Heart right ventricle (tissue), 16 donors: ENCODE measurements around the gene PRR29. TPM values are rescaled to one million over a fixed set of nuclear protein-coding genes. Genes with fewer than 3 reads are reported as not detected.
"Not testable (repeated sequence)": the region's sequence is repeated elsewhere in the genome, so short reads cannot be mapped to it uniquely, and the experiment has no call there.

Experiments used
- ATAC-seq, 8 donors: fragments of 200-7000 bp; cut with Tn5 transposase; one replicate each; pipeline ENCODE4 v1.9.1; 2020; ENCODE audit warnings: mild to moderate bottlenecking in 8 of 8, moderate library complexity in 8 of 8, moderate number of reproducible peaks in 1 of 8
- DNase-seq, 2 donors: peaks; one replicate each; pipeline ENCODE4 v3.0.0-alpha.2; 2020
- H3K27ac ChIP-seq, 10 donors: fragments of 200-600 bp; sonication (generic) in 2 of 10; one replicate each; pipeline versions ENCODE4 v1.5.0 to v1.8.0; 2020 to 2022; ENCODE audit warnings: mild to moderate bottlenecking in 3 of 10
- H3K27me3 ChIP-seq, 7 donors: fragments of 200-600 bp; one replicate each; pipeline ENCODE4 v1.8.0; 2021 to 2022; ENCODE audit warnings: mild to moderate bottlenecking in 2 of 7
- H3K36me3 ChIP-seq, 9 donors: fragments of 200-600 bp; sonication (generic) in 1 of 9; one replicate each; pipeline versions ENCODE4 v1.5.0 to v1.8.0; 2020 to 2022; ENCODE audit warnings: mild to moderate bottlenecking in 2 of 9
- H3K4me1 ChIP-seq, 9 donors: fragments of 200-600 bp; sonication (generic) in 1 of 9; one replicate each; pipeline versions ENCODE4 v1.5.0 to v1.8.0; 2020 to 2022; ENCODE audit warnings: mild to moderate bottlenecking in 4 of 9
- H3K4me3 ChIP-seq, 10 donors: fragments of 200-600 bp; sonication (generic) in 2 of 10; one replicate each; pipeline versions ENCODE4 v1.5.0 to v1.8.0; 2020 to 2022; ENCODE audit warnings: mild to moderate bottlenecking in 7 of 10, moderate library complexity in 2 of 10
- H3K9me3 ChIP-seq, 11 donors: fragments of 200-600 bp in 10 of 11; sonication (generic) in 2 of 11; one replicate each; pipeline versions ENCODE4 v1.5.0 to v1.8.0; 2013 to 2022; ENCODE audit warnings: mild to moderate bottlenecking in 2 of 11, control low read depth in 1 of 11, moderate library complexity in 1 of 11
- WGBS, 2 donors: extraction: QIAGEN DNeasy Blood & Tissue Kit; methylation state at CpG; one replicate each; pipeline ENCODE4 v1.1.7; 2013; ENCODE audit warnings: inconsistent platforms in 1 of 2; 5-methylcytosine and 5-hydroxymethylcytosine counted together
- intact Hi-C, 10 donors: fragments of 100-400 bp; cut with DNase I; formaldehyde crosslinking; loops; one replicate each; pipeline versions ENCODE4 v1.11.1 to v1.14.2; 2022
- polyA plus RNA-seq, 2 donors: library from polyadenylated mRNA; stranded (reverse); fragments of 200-250 nt; gene quantifications; one replicate each; pipeline ENCODE4 v1.2.3, GENCODE V29; 2013
- total RNA-seq, 10 donors: library from RNA; stranded (reverse); fragmentation: NEBNext Ultra II Directional in 3 of 10; extraction: Animal tissue kit (Norgen Biotek cat#: 25700) in 3 of 10; gene quantifications; one replicate each; pipeline versions ENCODE4 v1.2.1 to v1.2.4, GENCODE V29; 2021 to 2023
- TF ChIP-seq, protein P1 (sequence below), 9 donors: fragments of 200-600 bp; sonication (generic) in 2 of 9; IDR thresholded peaks; one replicate each; pipeline versions ENCODE4 v1.5.0 to v1.8.0; 2021 to 2022; ENCODE audit warnings: antibody characterized with exemption in 9 of 9, mild to moderate bottlenecking in 5 of 9, moderate library complexity in 1 of 9
- donor health status: Arrhythmogenic right ventricular cardiomyopathy.
- donor health status: ischemic (EF 13 %, LVEDD 7.1; RV severe dilation, severe dysfunction).
- donor health status: healthy with polysubstance abuse.
- donor health status: DM: no; HTN: yes; CAD: no.
- donor health status: DM: no; HTN: no; CAD: no.
- donor health status: ischemic (EF 25% LVEDD 6.9; RV normal size, moderate dysfunction).
- donor health status: ischemic (EF 25% LVEDD 5.7; RV mildly dilated, moderate dysfunction).
- donor health status: healthy.
- donor health status: DM: yes; HTN: yes; CAD: no.
- donor health status: Ischemic cardiomyopathy.
- donor health status: ischemic (EF 35%, LVEDD 5.7; RV mildly dilated, moderate dysfunction).
- donor health status: nonischemic (EF 11% LVEDD 7.7; RV severe dilation, severe dysfunction).
- donor health status: DM: yes; HTN: yes; CAD: no.
- donor health status: PGD.
- donor health status: ischemic (EF 29% LVEDD 5.4; RV normal size, mild dysfunction).
- donor health status: nonischemic (EF 23%, LVEDD 6.1; RV moderate dilation, normal function).

PRR29 gene
- total and polyA plus RNA-seq, 12 donors: 0.21 to 0.66 (median 0.31) TPM; not detected in 4

DNA sequence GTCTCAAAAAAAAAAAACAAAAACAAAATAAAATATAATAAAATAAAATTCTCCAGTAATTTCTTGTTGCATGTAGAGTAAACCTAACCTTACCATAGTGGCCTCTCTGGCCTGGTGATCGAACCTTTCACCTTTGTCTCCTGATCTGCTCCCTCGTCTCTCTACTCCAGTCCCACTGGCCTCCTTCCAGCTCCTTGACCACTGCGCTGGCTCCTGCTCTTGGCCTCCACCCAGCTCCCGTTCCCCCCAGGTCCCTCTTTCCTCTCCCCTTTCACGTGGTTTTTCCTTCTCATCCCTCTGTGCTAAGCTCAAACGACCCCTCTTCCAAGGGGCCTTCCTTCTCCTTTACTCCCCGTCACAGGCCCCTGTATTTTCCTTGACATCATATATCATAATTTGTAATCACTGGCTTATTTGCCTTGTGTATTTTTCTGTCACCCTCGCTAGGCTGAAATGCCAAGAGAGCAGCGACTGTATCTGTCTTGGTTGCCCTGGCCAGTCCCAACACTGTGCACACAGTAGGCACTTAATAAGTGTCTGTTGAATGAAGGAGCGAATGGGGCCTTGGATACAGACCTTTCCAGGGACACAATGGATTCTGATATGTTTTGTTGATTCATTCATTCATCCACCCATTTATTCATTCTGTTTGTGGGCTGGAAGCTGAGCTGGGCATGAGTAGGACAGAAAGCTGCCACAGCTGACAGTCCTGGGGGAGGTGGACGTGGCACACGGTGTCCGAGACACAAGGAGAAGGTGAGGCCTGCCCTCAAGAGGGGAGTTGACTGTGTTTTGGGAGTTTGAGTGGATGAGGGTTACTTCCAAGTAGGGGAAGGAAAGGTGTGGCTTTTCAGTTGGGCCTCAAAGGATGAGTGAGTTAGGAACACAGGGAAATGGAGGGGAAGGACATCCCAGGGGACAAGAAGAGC, 19.6 kb upstream of the PRR29 start:
- Histone ChIP-seq H3K4me1 (peaks cover 2 to 81% (median 52%) of the 10 kb centered on the region in 9 donors), H3K4me3 (no peak overlapping the region), H3K27ac (peak overlapping the region in 2 of 10 donors; percentile 13 to 31), H3K9me3 (peaks cover 0 to 17% (median 6%) of the 10 kb centered on the region in 11 donors), H3K36me3 (no peaks in the 10 kb centered on the region), H3K27me3 (no peaks in the 10 kb centered on the region)
- intact Hi-C loops: no loop called here
- ATAC-seq: no peak
- no peak for DNase-seq
- WGBS, 2 donors: 75 to 81% methylated on average over 13 of the region's 13 CpGs
- TF ChIP-seq, protein P1, sequence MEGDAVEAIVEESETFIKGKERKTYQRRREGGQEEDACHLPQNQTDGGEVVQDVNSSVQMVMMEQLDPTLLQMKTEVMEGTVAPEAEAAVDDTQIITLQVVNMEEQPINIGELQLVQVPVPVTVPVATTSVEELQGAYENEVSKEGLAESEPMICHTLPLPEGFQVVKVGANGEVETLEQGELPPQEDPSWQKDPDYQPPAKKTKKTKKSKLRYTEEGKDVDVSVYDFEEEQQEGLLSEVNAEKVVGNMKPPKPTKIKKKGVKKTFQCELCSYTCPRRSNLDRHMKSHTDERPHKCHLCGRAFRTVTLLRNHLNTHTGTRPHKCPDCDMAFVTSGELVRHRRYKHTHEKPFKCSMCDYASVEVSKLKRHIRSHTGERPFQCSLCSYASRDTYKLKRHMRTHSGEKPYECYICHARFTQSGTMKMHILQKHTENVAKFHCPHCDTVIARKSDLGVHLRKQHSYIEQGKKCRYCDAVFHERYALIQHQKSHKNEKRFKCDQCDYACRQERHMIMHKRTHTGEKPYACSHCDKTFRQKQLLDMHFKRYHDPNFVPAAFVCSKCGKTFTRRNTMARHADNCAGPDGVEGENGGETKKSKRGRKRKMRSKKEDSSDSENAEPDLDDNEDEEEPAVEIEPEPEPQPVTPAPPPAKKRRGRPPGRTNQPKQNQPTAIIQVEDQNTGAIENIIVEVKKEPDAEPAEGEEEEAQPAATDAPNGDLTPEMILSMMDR (IDR thresholded peaks at IDR 0.05): no peak

DNA sequence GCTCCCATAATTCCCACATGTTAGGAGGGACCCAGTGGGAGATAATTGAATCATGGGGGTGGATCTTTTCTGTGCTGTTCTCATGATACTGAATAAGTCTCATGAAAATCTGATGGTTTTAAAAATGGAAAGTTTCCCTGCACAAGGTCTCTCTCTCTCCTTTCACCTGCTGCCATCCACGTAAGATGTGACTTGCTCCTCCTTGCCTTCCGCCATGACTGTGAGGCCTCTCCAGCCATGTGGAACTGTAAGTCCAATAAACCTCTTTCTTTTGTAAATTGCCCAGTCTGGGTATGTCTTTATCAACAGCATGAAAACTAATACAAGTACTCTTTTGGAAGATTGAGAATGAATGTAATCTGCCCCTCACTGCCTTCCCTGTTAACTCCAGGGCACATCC, 15.5 kb upstream of the PRR29 start:
- not testable (repeated sequence) for H3K4me3 ChIP-seq, H3K36me3 ChIP-seq, ATAC-seq, H3K27me3 ChIP-seq, DNase-seq
- 96 to 98% methylated on average over 2 of the region's 2 CpGs for WGBS, 2 donors
- Histone ChIP-seq H3K4me1 (peaks cover 24 to 91% (median 68%) of the 10 kb centered on the region in 9 donors), H3K9me3 (peaks cover 0 to 17% (median 6%) of the 10 kb centered on the region in 11 donors), H3K27ac (peak overlapping the region in 9 of 10 donors; percentile 27 to 88 (median 70))
- intact Hi-C loops: loop anchor here in 2 of 10 donors (5.0 kb wide), 2 partner anchors 35 to 50 kb away; partner anchors contain the start of gene CD79B (in 1 of the 2)

DNA sequence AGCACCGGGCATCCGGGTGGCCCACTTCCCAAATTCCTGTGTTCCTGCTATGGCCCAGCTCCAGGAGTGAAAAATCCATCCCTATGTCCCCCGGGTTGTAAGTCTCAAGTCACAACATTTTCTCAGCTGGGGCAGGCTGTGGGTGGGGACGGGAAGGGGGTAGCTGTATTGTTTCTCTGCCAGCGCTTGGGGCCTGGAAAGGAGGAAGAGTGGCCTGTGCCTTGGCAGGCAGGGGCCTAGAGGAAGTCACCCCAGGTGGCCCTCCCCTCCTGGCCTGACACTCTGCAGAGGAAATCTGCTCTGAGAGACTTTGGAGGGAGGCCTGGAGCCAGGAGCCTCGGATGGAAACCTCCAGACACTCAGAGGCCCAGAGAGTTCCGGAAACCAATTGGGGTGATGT, 14.8 kb upstream of the PRR29 start:
- Histone ChIP-seq H3K4me1 (peaks cover 24 to 91% (median 68%) of the 10 kb centered on the region in 9 donors), H3K27me3 (no peaks in the 10 kb centered on the region), H3K4me3 (no peak overlapping the region), H3K9me3 (peaks cover 0 to 17% (median 6%) of the 10 kb centered on the region in 11 donors), H3K36me3 (no peaks in the 10 kb centered on the region), H3K27ac (peak overlapping the region; percentile 44 to 88 (median 70))
- intact Hi-C loops: loop anchor here in 2 of 10 donors (5.0 kb wide), 2 partner anchors 36 to 51 kb away; partner anchors contain the start of gene CD79B (in 1 of the 2)
- TF ChIP-seq, protein P1 (IDR thresholded peaks at IDR 0.05): no peak
- WGBS, 2 donors: 39 to 53% methylated on average over 7 of the region's 7 CpGs
- DNase-seq (peak; percentile 65 to 75), ATAC-seq (peak in 7 of 8 donors; percentile 55 to 82 (median 72))

DNA sequence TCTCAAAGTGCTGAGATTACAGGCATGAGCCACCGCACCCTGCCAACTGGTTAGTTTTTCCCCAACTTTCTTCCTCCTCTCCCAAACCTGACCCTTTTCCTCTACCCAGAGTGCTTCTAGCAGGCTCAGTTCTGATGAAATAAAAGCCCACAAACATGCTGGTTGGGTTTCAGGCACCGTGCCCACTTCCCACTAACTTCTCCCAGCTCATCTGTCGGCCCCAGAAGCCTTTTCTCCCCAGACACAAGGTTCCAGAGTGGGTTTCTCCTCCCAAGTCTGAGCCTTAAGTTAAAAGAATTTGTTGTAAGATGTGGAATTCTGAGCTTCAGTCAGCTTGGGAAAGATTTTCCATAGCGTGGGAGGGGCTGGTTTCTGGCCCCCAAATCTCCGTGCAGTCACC, 13.9 kb upstream of the PRR29 start:
- H3K9me3 ChIP-seq: peaks cover 0 to 17% (median 6%) of the 10 kb centered on the region in 11 donors
- DNase-seq: no peak
- ATAC-seq: no peak
- intact Hi-C loops: loop anchor here in 2 of 10 donors (5.0 kb wide), 2 partner anchors 37 to 52 kb away; partner anchors contain the start of gene CD79B (in 1 of the 2)
- H3K27me3 ChIP-seq: peaks cover 0 to 2% (median 0%) of the 10 kb centered on the region in 7 donors
- peak overlapping the region; percentile 44 to 88 (median 70) for H3K27ac ChIP-seq
- TF ChIP-seq, protein P1 (IDR thresholded peaks at IDR 0.05): no peak
- H3K36me3 ChIP-seq: no peaks in the 10 kb centered on the region
- WGBS, 2 donors: 66 to 74% methylated on average over 5 of the region's 5 CpGs
- peaks cover 24 to 91% (median 66%) of the 10 kb centered on the region in 9 donors for H3K4me1 ChIP-seq
- H3K4me3 ChIP-seq: no peak overlapping the region
